ENCODE results near the gene PLXNA4.

Gene PLXNA4

DNA sequence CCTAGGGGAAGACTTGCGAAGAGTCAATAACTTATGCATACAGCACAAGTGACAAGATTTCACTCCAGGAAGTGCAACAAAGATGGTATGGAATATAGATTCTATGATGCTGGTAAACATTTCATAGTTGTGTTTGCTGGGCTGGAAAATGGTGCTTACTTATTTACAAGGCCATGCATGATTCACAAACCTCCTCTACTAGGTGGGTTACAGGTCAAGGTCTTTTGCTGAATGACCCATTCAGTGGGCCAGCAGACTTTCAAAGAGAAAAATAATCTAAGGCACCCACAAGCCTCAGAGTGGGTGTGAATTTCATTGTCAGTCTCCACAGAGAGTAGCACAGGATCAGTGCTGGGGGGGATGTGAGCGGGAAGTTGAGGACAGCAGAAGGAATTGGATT lies 378.5 kb downstream of the PLXNA4 start:
- no peak overlapping the region for H3K4me3 ChIP-seq (ENCODE audit: low read depth, low read length)
- TF ChIP-seq, protein P1, sequence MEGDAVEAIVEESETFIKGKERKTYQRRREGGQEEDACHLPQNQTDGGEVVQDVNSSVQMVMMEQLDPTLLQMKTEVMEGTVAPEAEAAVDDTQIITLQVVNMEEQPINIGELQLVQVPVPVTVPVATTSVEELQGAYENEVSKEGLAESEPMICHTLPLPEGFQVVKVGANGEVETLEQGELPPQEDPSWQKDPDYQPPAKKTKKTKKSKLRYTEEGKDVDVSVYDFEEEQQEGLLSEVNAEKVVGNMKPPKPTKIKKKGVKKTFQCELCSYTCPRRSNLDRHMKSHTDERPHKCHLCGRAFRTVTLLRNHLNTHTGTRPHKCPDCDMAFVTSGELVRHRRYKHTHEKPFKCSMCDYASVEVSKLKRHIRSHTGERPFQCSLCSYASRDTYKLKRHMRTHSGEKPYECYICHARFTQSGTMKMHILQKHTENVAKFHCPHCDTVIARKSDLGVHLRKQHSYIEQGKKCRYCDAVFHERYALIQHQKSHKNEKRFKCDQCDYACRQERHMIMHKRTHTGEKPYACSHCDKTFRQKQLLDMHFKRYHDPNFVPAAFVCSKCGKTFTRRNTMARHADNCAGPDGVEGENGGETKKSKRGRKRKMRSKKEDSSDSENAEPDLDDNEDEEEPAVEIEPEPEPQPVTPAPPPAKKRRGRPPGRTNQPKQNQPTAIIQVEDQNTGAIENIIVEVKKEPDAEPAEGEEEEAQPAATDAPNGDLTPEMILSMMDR (IDR thresholded peaks at IDR 0.05; ENCODE audit: low read depth, low read length), result no peak

- no peak overlapping the region for H3K4me3 ChIP-seq (ENCODE audit: low read depth, low read length)
- TF ChIP-seq, protein P1 (IDR thresholded peaks at IDR 0.05; ENCODE audit: low read depth, low read length), result no peak
Observed at GRCh38 chr7:132193898-132194297, 382.4 kb downstream of the PLXNA4 start.

- TF ChIP-seq, protein P1 (IDR thresholded peaks at IDR 0.05; ENCODE audit: low read depth, low read length), result no peak
- no peak overlapping the region for H3K4me3 ChIP-seq (ENCODE audit: low read depth, low read length)
Observed at GRCh38 chr7:132192809-132193208, 383.5 kb downstream of the PLXNA4 start.

GRCh38 chr7:132191418-132191817 lies 384.9 kb downstream of the PLXNA4 start:
- H3K4me3 ChIP-seq (ENCODE audit: low read depth, low read length), result no peak overlapping the region
- TF ChIP-seq, protein P1 (IDR thresholded peaks at IDR 0.05; ENCODE audit: low read depth, low read length), result no peak

DNA sequence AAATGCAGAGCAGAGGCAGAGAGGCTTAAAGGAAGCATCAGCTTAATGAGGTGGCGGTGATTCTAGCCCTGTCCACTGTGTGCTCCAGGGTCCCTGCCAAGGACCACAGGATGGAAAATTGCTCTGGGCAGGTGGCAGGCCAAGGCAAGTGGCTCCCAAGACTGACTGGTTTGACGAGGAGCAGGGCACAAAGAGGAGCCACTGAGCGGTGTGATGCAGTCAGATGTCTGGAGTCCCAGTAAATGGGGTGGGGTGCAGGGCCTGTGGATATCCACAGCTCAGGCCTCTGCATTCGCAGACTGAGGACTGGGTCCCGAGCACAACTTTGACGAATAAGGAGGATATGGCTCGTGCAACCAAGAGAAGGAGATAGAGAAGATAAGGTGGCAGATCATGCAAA lies 385.6 kb downstream of the PLXNA4 start:
- H3K4me3 ChIP-seq (ENCODE audit: low read depth, low read length), result no peak overlapping the region
- TF ChIP-seq, protein P1 (IDR thresholded peaks at IDR 0.05; ENCODE audit: low read depth, low read length), result no peak

DNA sequence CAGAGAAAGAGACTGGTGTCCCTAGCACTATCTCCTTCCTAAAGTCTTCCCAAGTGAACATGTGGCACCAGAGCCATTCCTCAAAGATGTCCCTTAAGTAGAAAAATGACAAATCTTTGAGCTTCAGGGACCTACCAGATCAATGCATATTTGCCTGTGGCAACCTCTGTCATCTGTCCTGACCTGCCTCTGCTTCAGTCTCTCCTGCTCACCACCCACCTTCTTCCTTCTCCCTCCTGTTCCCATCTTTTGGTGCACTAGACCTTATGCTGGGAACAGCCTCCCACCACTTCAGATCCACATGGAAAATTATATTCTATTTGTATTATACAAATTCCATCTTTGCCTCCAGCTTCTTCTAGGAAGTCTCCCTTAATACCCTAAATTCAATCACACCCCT lies 386.4 kb downstream of the PLXNA4 start:
- TF ChIP-seq, protein P1 (IDR thresholded peaks at IDR 0.05; ENCODE audit: low read depth, low read length), result no peak
- H3K4me3 ChIP-seq (ENCODE audit: low read depth, low read length), result no peak overlapping the region

DNA sequence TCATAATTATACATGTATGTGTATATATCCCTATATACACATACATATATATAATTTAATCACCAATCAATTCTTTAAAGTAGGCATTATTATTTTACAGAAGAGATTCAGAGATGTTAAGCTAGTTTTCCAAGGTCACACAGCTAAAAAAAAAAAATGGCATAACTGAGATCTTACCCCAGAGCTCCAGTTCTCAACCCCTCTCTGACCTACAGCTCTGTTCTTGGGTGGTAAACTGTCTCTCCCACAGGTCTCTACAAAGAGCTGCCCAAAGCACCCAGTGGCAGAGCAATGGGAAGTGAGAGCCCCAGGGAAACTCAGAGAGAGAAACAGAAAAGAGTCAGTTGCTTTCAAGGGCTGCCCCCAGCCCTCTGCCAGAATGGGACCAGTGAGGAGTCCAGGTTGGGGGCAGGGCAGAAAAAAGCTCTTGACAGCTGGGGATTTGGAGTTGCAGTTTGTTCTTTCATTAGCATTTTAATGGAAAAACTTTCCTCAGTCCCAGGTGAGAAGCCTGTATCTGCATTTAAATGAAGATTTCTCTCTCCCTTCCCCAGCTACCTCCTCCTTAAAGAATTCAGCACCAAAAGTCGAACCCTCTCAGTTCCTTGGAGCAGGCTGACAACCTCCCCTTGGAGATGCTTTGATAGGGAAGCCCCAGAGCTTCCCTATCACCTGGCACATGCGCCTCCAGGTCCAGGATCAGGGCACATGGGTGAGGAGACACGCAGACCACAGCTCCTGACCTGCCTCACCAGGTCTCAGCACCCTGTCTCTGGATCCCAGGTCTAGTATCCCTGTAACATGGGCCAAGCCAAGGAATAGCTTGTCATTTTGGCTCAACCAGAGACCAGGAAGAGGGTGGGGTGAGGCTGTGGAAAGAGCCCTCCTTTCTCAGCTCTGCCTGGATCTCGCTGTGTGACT lies 388.1 kb downstream of the PLXNA4 start:
- H3K4me3 ChIP-seq (ENCODE audit: low read depth, low read length), result no peak overlapping the region
- TF ChIP-seq, protein P1 (IDR thresholded peaks at IDR 0.05; ENCODE audit: low read depth, low read length), result no peak

All from WI38 (cell line).